ENCODE measurements around the gene SHB.
"Not testable (repeated sequence)": the region's sequence is repeated elsewhere in the genome, so short reads cannot be mapped to it uniquely, and the experiment has no call there.

The SHB gene

GRCh38 chr9:37889536-37889935 is 179.5 kb downstream of the SHB start:
- POLR2A ChIA-PET = no interaction called here
- no peak for DNase-seq (ENCODE audit: extremely low spot score)
- CTCF ChIA-PET = no interaction called here
- TF ChIP-seq SUZ12 (IDR thresholded peaks at IDR 0.05) (no peak), FOXK2 (IDR thresholded peaks at IDR 0.05) (no peak), TARDBP (IDR thresholded peaks at IDR 0.05) (no peak), L3MBTL2 (conservative IDR thresholded peaks at IDR 0.05) (no peak), FOXA1 (IDR thresholded peaks at IDR 0.05) (no peak), BHLHE40 (IDR thresholded peaks at IDR 0.05; ENCODE audit: borderline replicate concordance) (no peak), ARNT (IDR thresholded peaks at IDR 0.05) (no peak), NFRKB (IDR thresholded peaks at IDR 0.05) (no peak), ELF4 (IDR thresholded peaks at IDR 0.05) (no peak), LEF1 (IDR thresholded peaks at IDR 0.05; ENCODE audit: borderline replicate concordance) (no peak), PKNOX1 (IDR thresholded peaks at IDR 0.05) (no peak), SP1 (IDR thresholded peaks at IDR 0.05) (no peak), ZNF384 (IDR thresholded peaks at IDR 0.05) (no peak), CTBP1 (IDR thresholded peaks at IDR 0.05; ENCODE audit: borderline replicate concordance) (no peak), HDGF (IDR thresholded peaks at IDR 0.05; ENCODE audit: borderline replicate concordance) (no peak), FOXM1 (IDR thresholded peaks at IDR 0.05; ENCODE audit: borderline replicate concordance) (no peak)

GRCh38 chr9:37887977-37888583 is 180.9 kb downstream of the SHB start:
- POLR2A ChIA-PET = not testable (repeated sequence)

GRCh38 chr9:37880916-37881479 is 188.0 kb downstream of the SHB start:
- ChIA-PET CTCF (no interaction called here), POLR2A (no interaction called here)
- TF ChIP-seq TARDBP (IDR thresholded peaks at IDR 0.05) (no peak), L3MBTL2 (conservative IDR thresholded peaks at IDR 0.05) (no peak), ELF4 (IDR thresholded peaks at IDR 0.05) (no peak), CTBP1 (IDR thresholded peaks at IDR 0.05; ENCODE audit: borderline replicate concordance) (no peak)
- DNase-seq (ENCODE audit: extremely low spot score) = no peak

More at GRCh38 chr9:37887977-37888583, 180.9 kb downstream of the SHB start:
- DNase-seq (ENCODE audit: extremely low spot score) = not testable (repeated sequence)
- CTCF ChIA-PET = interaction anchor here (0.6 kb wide), 1 partner anchor 800 kb away, joined by 3 read pairs; no protein-coding TSS in a partner anchor

GRCh38 chr9:37876376-37876775 is 192.7 kb downstream of the SHB start:
- DNase-seq (ENCODE audit: extremely low spot score) = no peak
- POLR2A ChIA-PET = no interaction called here
- CTCF ChIA-PET = no interaction called here
- TF ChIP-seq ARNT (IDR thresholded peaks at IDR 0.05) = no peak
- no peak for TF ChIP-seq NFRKB (IDR thresholded peaks at IDR 0.05)
- TF ChIP-seq FOXK2 (IDR thresholded peaks at IDR 0.05) = no peak
- TF ChIP-seq SP1 (IDR thresholded peaks at IDR 0.05) = no peak
- no peak for TF ChIP-seq CTBP1 (IDR thresholded peaks at IDR 0.05; ENCODE audit: borderline replicate concordance)
- TF ChIP-seq ZNF384 (IDR thresholded peaks at IDR 0.05) = no peak
- no peak for TF ChIP-seq L3MBTL2 (conservative IDR thresholded peaks at IDR 0.05)

- no peak for DNase-seq (ENCODE audit: extremely low spot score)
- ChIA-PET POLR2A (interaction anchor here (0.8 kb wide), 1 partner anchor 491 kb away, joined by 3 read pairs; no protein-coding TSS in a partner anchor), CTCF (no interaction called here)
- TF ChIP-seq PKNOX1 (IDR thresholded peaks at IDR 0.05) = no peak
- no peak for TF ChIP-seq SP1 (IDR thresholded peaks at IDR 0.05)
- no peak for TF ChIP-seq ARNT (IDR thresholded peaks at IDR 0.05)
- TF ChIP-seq CTBP1 (IDR thresholded peaks at IDR 0.05; ENCODE audit: borderline replicate concordance) = no peak
- no peak for TF ChIP-seq TARDBP (IDR thresholded peaks at IDR 0.05)
Observed at GRCh38 chr9:37873955-37874354, 195.1 kb downstream of the SHB start.

- no peak for DNase-seq (ENCODE audit: extremely low spot score)
- ChIA-PET POLR2A (interaction anchor here (1.3 kb wide), 1 partner anchor 9 kb away, joined by 3 read pairs; no protein-coding TSS in a partner anchor), CTCF (no interaction called here)
- TF ChIP-seq NFRKB (IDR thresholded peaks at IDR 0.05) = no peak
- no peak for TF ChIP-seq ELF4 (IDR thresholded peaks at IDR 0.05)
- no peak for TF ChIP-seq FOXM1 (IDR thresholded peaks at IDR 0.05; ENCODE audit: borderline replicate concordance)
- TF ChIP-seq LEF1 (IDR thresholded peaks at IDR 0.05; ENCODE audit: borderline replicate concordance) = no peak
- TF ChIP-seq ARNT (IDR thresholded peaks at IDR 0.05) = no peak
- TF ChIP-seq BHLHE40 (IDR thresholded peaks at IDR 0.05; ENCODE audit: borderline replicate concordance) = no peak
- no peak for TF ChIP-seq SP1 (IDR thresholded peaks at IDR 0.05)
- TF ChIP-seq L3MBTL2 (conservative IDR thresholded peaks at IDR 0.05) = no peak
- no peak for TF ChIP-seq FOXA1 (IDR thresholded peaks at IDR 0.05)
Observed at GRCh38 chr9:37870799-37871176, 198.2 kb downstream of the SHB start.

- no peak for DNase-seq (ENCODE audit: extremely low spot score)
- no peak for TF ChIP-seq ARNT (IDR thresholded peaks at IDR 0.05)
- no peak for TF ChIP-seq HDGF (IDR thresholded peaks at IDR 0.05; ENCODE audit: borderline replicate concordance)
- TF ChIP-seq ELF4 (IDR thresholded peaks at IDR 0.05) = no peak
- TF ChIP-seq BHLHE40 (IDR thresholded peaks at IDR 0.05; ENCODE audit: borderline replicate concordance) = no peak
- no peak for TF ChIP-seq FOXA1 (IDR thresholded peaks at IDR 0.05)
- no peak for TF ChIP-seq TARDBP (IDR thresholded peaks at IDR 0.05)
- TF ChIP-seq SP1 (IDR thresholded peaks at IDR 0.05) = no peak
- TF ChIP-seq ZNF384 (IDR thresholded peaks at IDR 0.05) = no peak
- TF ChIP-seq NFRKB (IDR thresholded peaks at IDR 0.05) = no peak
- TF ChIP-seq L3MBTL2 (conservative IDR thresholded peaks at IDR 0.05) = no peak
- ChIA-PET POLR2A (interaction anchor here (1.3 kb wide), 1 partner anchor 9 kb away, joined by 3 read pairs; no protein-coding TSS in a partner anchor), CTCF (no interaction called here)
Observed at GRCh38 chr9:37870081-37870798, 198.8 kb downstream of the SHB start.
